ENCODE data around the gene RCOR1. TPM values are rescaled to one million over a fixed set of nuclear protein-coding genes. Genes with fewer than 3 reads are reported as not detected.
A peak's percentile ranks its signal among the peaks of the same experiment; 100 is the strongest.

The RCOR1 gene
- polyA plus RNA-seq, 2 of the 4 experiments (the other 2 are of a cell fraction) = 17.7 to 24.7 TPM

DNA sequence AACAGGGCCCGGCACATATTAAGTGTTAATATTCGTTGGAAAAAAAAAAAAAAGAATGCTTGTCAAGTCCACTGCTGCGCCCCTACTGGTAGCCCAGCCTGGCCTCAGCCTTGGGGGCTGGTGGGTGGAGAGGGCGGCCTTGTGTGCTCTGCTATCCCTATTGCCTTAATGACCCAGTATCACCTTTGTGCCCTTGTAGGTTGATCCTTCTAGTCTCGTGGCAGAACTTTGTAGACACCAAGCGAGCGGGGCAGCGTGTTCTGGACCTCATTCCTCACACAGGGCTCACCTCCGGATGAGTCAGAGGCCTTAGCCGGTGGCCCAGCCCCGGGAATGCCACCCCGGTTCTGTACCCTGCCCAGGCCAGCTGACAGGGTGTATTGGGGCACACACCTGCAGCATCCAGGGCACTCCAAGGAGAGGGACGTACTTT is 1.8 kb upstream of the RCOR1 start:
- peak; percentile 30 to 66 for ATAC-seq
- POLR2A ChIA-PET = interaction anchor here (0.6 to 2.4 kb wide), 3 partner anchors 63 to 155 kb away, joined by 3 to 23 read pairs (median 6); no protein-coding TSS in a partner anchor

More for the DNA sequence above, 1.8 kb upstream of the RCOR1 start:
- no peak for TF ChIP-seq RARB (CRISPR knock-in tag; IDR thresholded peaks at IDR 0.05)
- TF ChIP-seq FOSL2 (IDR thresholded peaks at IDR 0.05) = no peak
- peak; percentile 67 for TF ChIP-seq FOSL2 (CRISPR knock-in tag; IDR thresholded peaks at IDR 0.05)
- no peak for TF ChIP-seq HEYL (CRISPR knock-in tag; IDR thresholded peaks at IDR 0.05)
- no peak for TF ChIP-seq MYC (IDR thresholded peaks at IDR 0.05; ENCODE audit: borderline replicate concordance, low read length)
- no peak for TF ChIP-seq KDM1A (IDR thresholded peaks at IDR 0.05; ENCODE audit: low read depth)
- TF ChIP-seq SREBF2 (IDR thresholded peaks at IDR 0.05) = no peak
- TF ChIP-seq, protein P1, sequence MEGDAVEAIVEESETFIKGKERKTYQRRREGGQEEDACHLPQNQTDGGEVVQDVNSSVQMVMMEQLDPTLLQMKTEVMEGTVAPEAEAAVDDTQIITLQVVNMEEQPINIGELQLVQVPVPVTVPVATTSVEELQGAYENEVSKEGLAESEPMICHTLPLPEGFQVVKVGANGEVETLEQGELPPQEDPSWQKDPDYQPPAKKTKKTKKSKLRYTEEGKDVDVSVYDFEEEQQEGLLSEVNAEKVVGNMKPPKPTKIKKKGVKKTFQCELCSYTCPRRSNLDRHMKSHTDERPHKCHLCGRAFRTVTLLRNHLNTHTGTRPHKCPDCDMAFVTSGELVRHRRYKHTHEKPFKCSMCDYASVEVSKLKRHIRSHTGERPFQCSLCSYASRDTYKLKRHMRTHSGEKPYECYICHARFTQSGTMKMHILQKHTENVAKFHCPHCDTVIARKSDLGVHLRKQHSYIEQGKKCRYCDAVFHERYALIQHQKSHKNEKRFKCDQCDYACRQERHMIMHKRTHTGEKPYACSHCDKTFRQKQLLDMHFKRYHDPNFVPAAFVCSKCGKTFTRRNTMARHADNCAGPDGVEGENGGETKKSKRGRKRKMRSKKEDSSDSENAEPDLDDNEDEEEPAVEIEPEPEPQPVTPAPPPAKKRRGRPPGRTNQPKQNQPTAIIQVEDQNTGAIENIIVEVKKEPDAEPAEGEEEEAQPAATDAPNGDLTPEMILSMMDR (IDR thresholded peaks at IDR 0.05) = peak; percentile 60
- TF ChIP-seq MAX (IDR thresholded peaks at IDR 0.05) = peak; percentile 50; the same call in 1 of the 2 replicates
- peak; percentile 17 to 27; a peak in 2 of 5 replicates for TF ChIP-seq RAD21 (conservative IDR thresholded peaks at IDR 0.05 in 1 of 2, IDR thresholded peaks at IDR 0.05 in 1 of 2)
- no peak for TF ChIP-seq GATA3 (IDR thresholded peaks at IDR 0.05; ENCODE audit: borderline replicate concordance)
- TF ChIP-seq HES2 (IDR thresholded peaks at IDR 0.05) = no peak
- TF ChIP-seq JUN (IDR thresholded peaks at IDR 0.05) = no peak
- TF ChIP-seq REST (IDR thresholded peaks at IDR 0.05) = no peak
- TF ChIP-seq POLR2A (IDR thresholded peaks at IDR 0.05; ENCODE audit: low read length) = peak; percentile 32; the same call in 1 of the 2 replicates
- TF ChIP-seq ZNF302 (CRISPR knock-in tag; IDR thresholded peaks at IDR 0.05) = no peak
- TF ChIP-seq USF2 (IDR thresholded peaks at IDR 0.05) = no peak
- H3K4me3 ChIP-seq = peak overlapping the region; percentile 85
- peak overlapping the region; percentile 91 for H3K4me2 ChIP-seq
- FAIRE-seq (no peak), DNase-seq (ENCODE audit: low read depth in 1 of 2, low spot score in 1 of 2) (peak; percentile 72 to 84)
- peaks cover 36% of the 10 kb centered on the region for H3K4me1 ChIP-seq
- WGBS (ENCODE audit: missing lambda C conversion rate) = 4% methylated on average over 13 of the region's 13 CpGs
- H3K27ac ChIP-seq = peak overlapping the region; percentile 96 to 98
- H3K9me3 ChIP-seq = no peaks in the 10 kb centered on the region
- CTCF ChIA-PET = interaction anchor here (0.6 to 4.4 kb wide), 13 partner anchors 11 to 499 kb away, joined by 3 to 39 read pairs (median 4); no protein-coding TSS in a partner anchor

Data from A549 (cell line).